HepG2 (cell line): Measurements from ENCODE around the gene SPCS1. TPM values are rescaled to one million over a fixed set of nuclear protein-coding genes. Genes with fewer than 3 reads are reported as not detected.

Experiments
- FOXK1 ChIP-seq: sonication (generic); formaldehyde crosslinking; IDR thresholded peaks from 2 replicates; pipeline ENCODE4 v1.4.0; 2020; ENCODE audit warnings: low read depth, missing genetic modification reagents, borderline replicate concordance
- MTF1 ChIP-seq: sonication (generic); formaldehyde crosslinking; IDR thresholded peaks from 2 replicates; pipeline ENCODE4 v1.5.0; 2020; ENCODE audit warnings: missing genetic modification reagents
- SATB2 ChIP-seq: sonication (generic); formaldehyde crosslinking; IDR thresholded peaks from 2 replicates; pipeline ENCODE4 v1.5.0; 2020; ENCODE audit warnings: missing genetic modification reagents
- TEAD3 ChIP-seq: optimal IDR thresholded peaks from 2 replicates; pipeline ENCODE3; 2016; ENCODE audit warnings: borderline replicate concordance
- ZBTB20 ChIP-seq: sonication (generic); formaldehyde crosslinking; IDR thresholded peaks from 2 replicates; pipeline ENCODE4 v1.8.1; 2023; ENCODE audit warnings: missing genetic modification reagents, low read depth, mild to moderate bottlenecking, borderline replicate concordance
- ZNF7 ChIP-seq: IDR thresholded peaks from 2 replicates; pipeline ENCODE4 v1.6.1; 2016; ENCODE audit warnings: missing biosample characterization, missing genetic modification reagents
- polyA plus RNA-seq, 8 experiments: library from polyadenylated mRNA; depleted of rRNA in 3 of 8; stranded (reverse) in 7 of 8; unstranded in 1 of 8; fragments of >200 nt; fragmentation: Illumina TruSeq in 4 of 8; extraction: Trizol in 4 of 8; gene quantifications; 2 replicates each; pipeline versions ENCODE4 v1.2.1 to v1.2.3, GENCODE V29; 2011 to 2016; ENCODE audit warnings: low read depth in 4 of 8, missing spikeins in 1 of 8, mixed read lengths in 1 of 8; ENCODE audit not compliant: insufficient read depth in 1 of 8
- total RNA-seq, 5 experiments: library from RNA; depleted of rRNA; stranded (reverse); fragments of >200 nt; fragmentation: Illumina TruSeq; extraction: Trizol; gene quantifications; 2 replicates each; pipeline ENCODE4 v1.2.3, GENCODE V29; 2016; ENCODE audit warnings: low read depth in 1 of 5
- TF ChIP-seq, protein P1 (sequence below): sonication (generic); formaldehyde crosslinking; IDR thresholded peaks from 2 replicates; pipeline ENCODE4 v1.4.0; 2020; ENCODE audit warnings: missing genetic modification reagents, mild to moderate bottlenecking, borderline replicate concordance
- TF ChIP-seq, protein P2 (sequence below), 2 experiments: fragments of 450-650 bp in 1 of 2; sonication (generic) in 1 of 2; formaldehyde crosslinking in 1 of 2; IDR thresholded peaks; 2 replicates each; pipeline versions ENCODE4 v1.6.1 to v1.8.0; 2016 to 2022; ENCODE audit warnings: antibody characterized with exemption in 1 of 2, mild to moderate bottlenecking in 1 of 2, missing genetic modification reagents in 1 of 2
- TF ChIP-seq, protein P3 (sequence below): sonication (generic); formaldehyde crosslinking; IDR thresholded peaks from 2 replicates; pipeline ENCODE4 v1.4.0; 2020; ENCODE audit warnings: low read depth, missing genetic modification reagents
- TF ChIP-seq, protein P4 (sequence below): sonication (generic); formaldehyde crosslinking; IDR thresholded peaks from 2 replicates; pipeline ENCODE4 v1.4.0; 2020; ENCODE audit warnings: mild to moderate bottlenecking, missing genetic modification reagents

Gene SPCS1
- total and polyA plus RNA-seq, 2 of the 13 experiments (the other 11 are each of a cell fraction or from before 2014, with no cell fraction given): 84.6 to 120 TPM

DNA sequence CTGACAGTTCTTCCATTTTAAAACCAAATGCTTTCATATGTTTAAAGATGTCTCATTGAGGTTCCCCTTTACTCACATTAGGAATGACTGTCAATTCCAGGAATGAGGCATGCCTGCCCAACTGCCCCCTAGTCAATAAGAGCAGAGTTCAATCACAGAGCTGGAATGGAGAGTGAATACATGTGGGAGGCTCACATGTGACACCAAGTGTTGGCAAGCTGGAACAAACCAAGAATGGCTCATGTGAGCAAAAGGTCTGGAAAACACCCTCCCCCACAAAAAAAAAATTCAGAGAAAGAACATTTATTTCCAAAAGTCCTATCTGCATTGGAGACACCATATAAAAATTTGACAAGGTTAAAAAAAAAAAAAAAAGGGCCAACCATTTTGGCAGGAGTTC is 23.9 kb upstream of the SPCS1 start (continued):
- TF ChIP-seq, protein P1, sequence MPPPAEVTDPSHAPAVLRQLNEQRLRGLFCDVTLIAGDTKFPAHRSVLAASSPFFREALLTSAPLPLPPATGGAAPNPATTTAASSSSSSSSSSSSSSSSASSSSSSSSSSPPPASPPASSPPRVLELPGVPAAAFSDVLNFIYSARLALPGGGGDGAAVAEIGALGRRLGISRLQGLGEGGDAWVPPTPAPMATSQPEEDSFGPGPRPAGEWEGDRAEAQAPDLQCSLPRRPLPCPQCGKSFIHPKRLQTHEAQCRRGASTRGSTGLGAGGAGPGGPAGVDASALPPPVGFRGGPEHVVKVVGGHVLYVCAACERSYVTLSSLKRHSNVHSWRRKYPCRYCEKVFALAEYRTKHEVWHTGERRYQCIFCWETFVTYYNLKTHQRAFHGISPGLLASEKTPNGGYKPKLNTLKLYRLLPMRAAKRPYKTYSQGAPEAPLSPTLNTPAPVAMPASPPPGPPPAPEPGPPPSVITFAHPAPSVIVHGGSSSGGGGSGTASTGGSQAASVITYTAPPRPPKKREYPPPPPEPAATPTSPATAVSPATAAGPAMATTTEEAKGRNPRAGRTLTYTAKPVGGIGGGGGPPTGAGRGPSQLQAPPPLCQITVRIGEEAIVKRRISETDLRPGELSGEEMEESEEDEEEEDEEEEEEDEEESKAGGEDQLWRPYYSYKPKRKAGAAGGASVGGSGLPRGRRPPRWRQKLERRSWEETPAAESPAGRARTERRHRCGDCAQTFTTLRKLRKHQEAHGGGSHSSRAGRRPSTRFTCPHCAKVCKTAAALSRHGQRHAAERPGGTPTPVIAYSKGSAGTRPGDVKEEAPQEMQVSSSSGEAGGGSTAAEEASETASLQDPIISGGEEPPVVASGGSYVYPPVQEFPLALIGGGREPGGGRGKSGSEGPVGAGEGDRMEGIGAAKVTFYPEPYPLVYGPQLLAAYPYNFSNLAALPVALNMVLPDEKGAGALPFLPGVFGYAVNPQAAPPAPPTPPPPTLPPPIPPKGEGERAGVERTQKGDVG (CRISPR knock-in tag): no peak
- TF ChIP-seq ZNF7 (CRISPR knock-in tag): peak; percentile 58; the same call in 1 of the 2 replicates
- no peak for TF ChIP-seq SATB2 (CRISPR knock-in tag)
- TF ChIP-seq TEAD3 (CRISPR knock-in tag): peak; percentile 94
- TF ChIP-seq MTF1 (CRISPR knock-in tag): no peak
- TF ChIP-seq, protein P2, sequence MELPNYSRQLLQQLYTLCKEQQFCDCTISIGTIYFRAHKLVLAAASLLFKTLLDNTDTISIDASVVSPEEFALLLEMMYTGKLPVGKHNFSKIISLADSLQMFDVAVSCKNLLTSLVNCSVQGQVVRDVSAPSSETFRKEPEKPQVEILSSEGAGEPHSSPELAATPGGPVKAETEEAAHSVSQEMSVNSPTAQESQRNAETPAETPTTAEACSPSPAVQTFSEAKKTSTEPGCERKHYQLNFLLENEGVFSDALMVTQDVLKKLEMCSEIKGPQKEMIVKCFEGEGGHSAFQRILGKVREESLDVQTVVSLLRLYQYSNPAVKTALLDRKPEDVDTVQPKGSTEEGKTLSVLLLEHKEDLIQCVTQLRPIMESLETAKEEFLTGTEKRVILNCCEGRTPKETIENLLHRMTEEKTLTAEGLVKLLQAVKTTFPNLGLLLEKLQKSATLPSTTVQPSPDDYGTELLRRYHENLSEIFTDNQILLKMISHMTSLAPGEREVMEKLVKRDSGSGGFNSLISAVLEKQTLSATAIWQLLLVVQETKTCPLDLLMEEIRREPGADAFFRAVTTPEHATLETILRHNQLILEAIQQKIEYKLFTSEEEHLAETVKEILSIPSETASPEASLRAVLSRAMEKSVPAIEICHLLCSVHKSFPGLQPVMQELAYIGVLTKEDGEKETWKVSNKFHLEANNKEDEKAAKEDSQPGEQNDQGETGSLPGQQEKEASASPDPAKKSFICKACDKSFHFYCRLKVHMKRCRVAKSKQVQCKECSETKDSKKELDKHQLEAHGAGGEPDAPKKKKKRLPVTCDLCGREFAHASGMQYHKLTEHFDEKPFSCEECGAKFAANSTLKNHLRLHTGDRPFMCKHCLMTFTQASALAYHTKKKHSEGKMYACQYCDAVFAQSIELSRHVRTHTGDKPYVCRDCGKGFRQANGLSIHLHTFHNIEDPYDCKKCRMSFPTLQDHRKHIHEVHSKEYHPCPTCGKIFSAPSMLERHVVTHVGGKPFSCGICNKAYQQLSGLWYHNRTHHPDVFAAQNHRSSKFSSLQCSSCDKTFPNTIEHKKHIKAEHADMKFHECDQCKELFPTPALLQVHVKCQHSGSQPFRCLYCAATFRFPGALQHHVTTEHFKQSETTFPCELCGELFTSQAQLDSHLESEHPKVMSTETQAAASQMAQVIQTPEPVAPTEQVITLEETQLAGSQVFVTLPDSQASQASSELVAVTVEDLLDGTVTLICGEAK (IDR thresholded peaks at IDR 0.05): no peak
- TF ChIP-seq, protein P2 (CRISPR knock-in tag; IDR thresholded peaks at IDR 0.05): no peak
- no peak for TF ChIP-seq ZBTB20
- peak; percentile 74; the same call in 1 of the 2 replicates for TF ChIP-seq FOXK1 (CRISPR knock-in tag)
- TF ChIP-seq, protein P3, sequence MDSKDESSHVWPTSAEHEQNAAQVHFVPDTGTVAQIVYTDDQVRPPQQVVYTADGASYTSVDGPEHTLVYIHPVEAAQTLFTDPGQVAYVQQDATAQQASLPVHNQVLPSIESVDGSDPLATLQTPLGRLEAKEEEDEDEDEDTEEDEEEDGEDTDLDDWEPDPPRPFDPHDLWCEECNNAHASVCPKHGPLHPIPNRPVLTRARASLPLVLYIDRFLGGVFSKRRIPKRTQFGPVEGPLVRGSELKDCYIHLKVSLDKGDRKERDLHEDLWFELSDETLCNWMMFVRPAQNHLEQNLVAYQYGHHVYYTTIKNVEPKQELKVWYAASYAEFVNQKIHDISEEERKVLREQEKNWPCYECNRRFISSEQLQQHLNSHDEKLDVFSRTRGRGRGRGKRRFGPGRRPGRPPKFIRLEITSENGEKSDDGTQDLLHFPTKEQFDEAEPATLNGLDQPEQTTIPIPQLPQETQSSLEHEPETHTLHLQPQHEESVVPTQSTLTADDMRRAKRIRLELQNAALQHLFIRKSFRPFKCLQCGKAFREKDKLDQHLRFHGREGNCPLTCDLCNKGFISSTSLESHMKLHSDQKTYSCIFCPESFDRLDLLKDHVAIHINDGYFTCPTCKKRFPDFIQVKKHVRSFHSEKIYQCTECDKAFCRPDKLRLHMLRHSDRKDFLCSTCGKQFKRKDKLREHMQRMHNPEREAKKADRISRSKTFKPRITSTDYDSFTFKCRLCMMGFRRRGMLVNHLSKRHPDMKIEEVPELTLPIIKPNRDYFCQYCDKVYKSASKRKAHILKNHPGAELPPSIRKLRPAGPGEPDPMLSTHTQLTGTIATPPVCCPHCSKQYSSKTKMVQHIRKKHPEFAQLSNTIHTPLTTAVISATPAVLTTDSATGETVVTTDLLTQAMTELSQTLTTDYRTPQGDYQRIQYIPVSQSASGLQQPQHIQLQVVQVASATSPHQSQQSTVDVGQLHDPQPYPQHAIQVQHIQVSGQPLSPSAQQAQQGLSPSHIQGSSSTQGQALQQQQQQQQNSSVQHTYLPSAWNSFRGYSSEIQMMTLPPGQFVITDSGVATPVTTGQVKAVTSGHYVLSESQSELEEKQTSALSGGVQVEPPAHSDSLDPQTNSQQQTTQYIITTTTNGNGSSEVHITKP (CRISPR knock-in tag): peak; percentile 76; the same call in 1 of the 2 replicates
- TF ChIP-seq, protein P4, sequence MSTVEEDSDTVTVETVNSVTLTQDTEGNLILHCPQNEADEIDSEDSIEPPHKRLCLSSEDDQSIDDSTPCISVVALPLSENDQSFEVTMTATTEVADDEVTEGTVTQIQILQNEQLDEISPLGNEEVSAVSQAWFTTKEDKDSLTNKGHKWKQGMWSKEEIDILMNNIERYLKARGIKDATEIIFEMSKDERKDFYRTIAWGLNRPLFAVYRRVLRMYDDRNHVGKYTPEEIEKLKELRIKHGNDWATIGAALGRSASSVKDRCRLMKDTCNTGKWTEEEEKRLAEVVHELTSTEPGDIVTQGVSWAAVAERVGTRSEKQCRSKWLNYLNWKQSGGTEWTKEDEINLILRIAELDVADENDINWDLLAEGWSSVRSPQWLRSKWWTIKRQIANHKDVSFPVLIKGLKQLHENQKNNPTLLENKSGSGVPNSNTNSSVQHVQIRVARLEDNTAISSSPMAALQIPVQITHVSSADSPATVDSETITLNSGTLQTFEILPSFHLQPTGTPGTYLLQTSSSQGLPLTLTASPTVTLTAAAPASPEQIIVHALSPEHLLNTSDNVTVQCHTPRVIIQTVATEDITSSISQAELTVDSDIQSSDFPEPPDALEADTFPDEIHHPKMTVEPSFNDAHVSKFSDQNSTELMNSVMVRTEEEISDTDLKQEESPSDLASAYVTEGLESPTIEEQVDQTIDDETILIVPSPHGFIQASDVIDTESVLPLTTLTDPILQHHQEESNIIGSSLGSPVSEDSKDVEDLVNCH: no peak
